ENCODE results near the gene UBN2.
"Not testable (repeated sequence)": the region's sequence is repeated elsewhere in the genome, so short reads cannot be mapped to it uniquely, and the experiment has no call there.

DNA sequence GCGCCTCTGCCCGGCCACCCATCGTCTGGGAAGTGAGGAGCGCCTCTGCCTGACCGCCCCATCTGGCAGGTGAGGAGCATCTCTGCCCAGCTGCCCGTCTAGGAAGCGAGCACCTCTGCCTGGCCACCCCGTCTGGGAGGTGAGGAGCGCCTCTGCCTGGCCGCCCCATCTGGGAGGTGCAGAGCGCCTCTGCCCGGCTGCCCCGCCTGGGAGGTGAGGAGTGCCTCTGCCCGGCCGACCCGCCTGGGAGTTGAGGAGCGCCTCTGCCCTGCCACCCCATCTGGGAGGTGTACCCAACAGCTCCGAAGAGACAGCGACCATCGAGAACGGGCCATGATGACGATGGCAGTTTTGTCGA, 4.9 kb upstream of the UBN2 start:
- TF ChIP-seq, protein P1, sequence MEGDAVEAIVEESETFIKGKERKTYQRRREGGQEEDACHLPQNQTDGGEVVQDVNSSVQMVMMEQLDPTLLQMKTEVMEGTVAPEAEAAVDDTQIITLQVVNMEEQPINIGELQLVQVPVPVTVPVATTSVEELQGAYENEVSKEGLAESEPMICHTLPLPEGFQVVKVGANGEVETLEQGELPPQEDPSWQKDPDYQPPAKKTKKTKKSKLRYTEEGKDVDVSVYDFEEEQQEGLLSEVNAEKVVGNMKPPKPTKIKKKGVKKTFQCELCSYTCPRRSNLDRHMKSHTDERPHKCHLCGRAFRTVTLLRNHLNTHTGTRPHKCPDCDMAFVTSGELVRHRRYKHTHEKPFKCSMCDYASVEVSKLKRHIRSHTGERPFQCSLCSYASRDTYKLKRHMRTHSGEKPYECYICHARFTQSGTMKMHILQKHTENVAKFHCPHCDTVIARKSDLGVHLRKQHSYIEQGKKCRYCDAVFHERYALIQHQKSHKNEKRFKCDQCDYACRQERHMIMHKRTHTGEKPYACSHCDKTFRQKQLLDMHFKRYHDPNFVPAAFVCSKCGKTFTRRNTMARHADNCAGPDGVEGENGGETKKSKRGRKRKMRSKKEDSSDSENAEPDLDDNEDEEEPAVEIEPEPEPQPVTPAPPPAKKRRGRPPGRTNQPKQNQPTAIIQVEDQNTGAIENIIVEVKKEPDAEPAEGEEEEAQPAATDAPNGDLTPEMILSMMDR (IDR thresholded peaks at IDR 0.05) = not testable (repeated sequence)
- TF ChIP-seq POLR2A (IDR thresholded peaks at IDR 0.05) = not testable (repeated sequence)

All from thyroid gland (tissue), 4 donors.